GM19193 (cell line): ENCODE results near the gene MTHFSD.

Experiments used
- POLR2A ChIP-seq: IDR thresholded peaks from 4 replicates; pipeline ENCODE4 v1.6.1; 2011; ENCODE audit not compliant: insufficient read depth, insufficient read length; ENCODE audit errors: extremely low read depth

MTHFSD gene

DNA sequence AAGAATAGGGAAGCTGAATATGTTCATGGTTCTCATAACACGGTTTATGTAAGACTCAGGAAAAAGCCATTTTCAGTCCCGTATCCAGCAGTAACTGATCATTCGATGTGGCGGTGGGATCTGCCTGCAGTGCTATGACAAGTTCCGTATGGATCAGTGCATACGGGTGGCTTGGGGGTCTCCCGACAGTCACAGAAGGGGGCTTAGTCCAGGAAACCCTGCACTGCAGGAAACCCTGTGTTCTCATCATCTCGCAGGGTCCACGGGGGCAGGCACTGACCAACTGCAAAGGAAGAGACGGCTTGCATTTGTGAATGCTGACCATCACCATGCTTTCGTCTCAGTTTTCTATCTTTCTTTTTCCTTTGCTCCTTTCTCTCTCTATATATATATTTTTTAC, 7.7 kb downstream of the MTHFSD start:
- TF ChIP-seq POLR2A, result no peak

DNA sequence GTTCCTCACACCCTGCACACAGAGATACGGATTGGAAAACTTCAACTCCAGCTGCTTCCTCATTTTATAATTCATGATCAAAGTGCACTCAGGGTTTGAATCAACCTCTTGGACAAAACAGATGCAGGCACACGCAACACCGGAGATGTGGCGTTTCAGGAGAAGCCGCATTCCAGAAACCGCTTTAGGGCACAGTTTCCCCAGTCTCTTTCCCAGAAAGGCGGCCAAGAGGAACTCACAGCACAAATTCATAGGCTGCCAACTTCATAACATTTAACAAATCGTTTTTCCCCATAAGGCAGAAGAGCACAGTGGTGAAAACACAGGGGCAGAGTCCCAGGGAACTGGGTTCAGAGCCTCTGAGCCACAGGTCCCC, 8.4 kb downstream of the MTHFSD start:
- TF ChIP-seq POLR2A, result no peak

DNA sequence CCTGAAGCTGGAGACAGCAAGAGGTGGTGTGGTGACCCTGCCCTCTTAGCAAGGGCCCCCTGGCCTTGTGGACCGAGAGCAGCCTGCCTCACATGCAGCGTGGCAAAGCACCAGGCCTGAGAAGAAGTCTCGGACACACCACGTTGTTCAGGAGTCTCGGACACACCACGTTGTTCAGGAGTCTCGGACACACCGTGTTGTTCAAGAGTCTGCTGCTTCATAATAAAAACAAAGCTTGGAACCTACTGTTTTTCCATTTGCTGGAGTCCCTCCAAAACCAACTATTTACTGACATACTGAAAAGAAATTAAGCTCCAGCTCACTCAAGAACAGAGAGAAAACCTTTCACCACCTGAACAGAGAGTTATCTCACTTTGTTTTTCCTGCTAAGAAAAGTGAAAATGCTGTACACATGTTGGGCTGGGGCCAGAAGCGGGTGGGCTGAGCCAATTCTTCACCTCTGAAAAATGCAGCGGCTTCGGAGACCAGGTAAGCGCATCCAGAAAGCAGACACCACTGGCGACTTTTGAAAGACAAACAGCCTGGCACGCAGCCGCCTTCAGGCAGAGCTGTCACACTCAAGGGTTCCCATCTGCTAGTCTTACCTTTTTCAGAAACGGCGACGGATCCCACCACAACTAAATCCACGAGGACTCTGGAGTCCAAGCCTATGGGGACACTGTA, 8.9 kb downstream of the MTHFSD start:
- no peak for TF ChIP-seq POLR2A

DNA sequence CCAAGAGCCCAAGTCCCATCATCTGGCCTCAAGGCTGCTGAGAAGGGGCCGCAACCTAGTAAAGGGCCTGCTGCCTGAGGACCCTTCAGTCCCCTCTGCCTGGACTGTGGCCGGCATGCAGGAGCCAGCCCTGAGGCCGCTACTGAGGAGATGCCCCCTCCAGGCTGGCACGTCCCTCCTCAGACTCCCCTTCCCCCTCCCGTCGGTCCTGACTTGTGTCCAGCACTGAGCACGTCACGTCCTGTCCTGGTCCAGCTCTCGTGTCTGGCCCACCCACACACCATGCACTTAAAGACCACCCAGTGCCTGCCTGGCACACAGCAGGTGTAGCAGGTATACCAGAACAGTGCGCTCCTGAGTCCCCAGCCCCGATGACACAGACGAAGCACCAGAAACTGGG, 9.6 kb downstream of the MTHFSD start:
- TF ChIP-seq POLR2A, result no peak

DNA sequence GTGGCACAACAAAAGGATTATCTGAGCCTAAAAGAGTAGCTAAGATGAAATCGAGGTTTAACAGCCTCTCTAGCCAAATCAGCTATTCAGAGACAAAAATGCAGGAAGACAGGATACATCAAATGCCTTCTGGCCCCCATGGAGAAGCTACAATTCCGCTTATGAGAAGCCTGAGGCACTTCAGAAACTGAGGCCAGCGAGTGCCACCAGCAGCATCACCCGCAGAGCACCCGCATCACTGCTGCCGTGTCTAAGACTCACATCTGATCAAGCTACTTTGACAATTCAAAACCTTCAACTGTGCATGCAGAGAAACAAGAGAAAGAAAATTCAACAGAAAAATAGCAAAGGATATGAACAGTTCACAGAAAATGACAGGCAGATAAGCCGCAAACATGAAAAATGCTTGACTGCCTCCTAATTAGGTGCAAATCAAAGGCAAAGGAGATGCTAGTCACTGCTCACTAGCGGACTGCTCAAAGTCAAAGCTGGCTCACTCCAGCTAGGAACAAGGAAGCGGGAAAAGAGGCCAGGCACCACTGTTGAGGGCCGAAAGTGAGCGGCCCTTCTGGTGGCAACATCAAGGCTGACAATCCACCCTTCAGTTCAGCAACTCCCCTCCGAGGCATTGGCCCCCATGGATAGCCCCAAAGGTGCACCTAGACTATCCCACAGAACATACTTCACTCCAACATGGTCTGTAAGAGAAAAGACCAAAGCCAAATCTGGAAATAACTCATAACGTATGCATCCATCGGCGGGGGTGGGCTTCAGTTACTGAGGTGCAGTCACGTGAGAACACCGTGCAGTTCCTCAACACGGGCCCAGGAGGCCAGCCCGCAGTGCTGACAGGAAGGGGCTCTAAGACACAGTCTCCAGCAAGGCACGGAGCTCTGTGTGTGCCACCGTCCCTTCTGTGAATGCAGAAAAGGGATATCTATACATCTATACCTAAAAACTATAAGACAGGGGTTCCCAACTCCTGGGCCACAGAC, 12.0 kb downstream of the MTHFSD start:
- TF ChIP-seq POLR2A, result no peak

DNA sequence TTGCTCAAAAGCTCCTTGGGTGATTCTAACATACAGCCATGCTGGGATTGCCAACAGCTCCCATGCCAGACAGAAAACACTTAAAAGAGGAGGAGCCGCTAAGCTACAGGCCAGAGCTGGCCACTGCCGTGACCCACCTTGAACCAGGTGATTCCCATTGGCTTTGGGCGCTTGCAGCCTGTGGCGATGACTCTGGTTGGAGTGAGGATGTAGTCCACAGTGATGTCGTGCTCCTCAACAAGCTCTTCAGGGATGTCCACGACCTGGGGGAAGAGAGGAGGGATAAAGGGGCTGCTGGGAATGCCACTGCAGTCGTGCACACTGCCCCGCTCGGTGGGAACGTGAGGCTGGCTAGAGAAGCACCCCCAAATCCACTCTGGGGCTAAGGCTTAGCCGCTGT, 13.5 kb downstream of the MTHFSD start:
- TF ChIP-seq POLR2A, result no peak

DNA sequence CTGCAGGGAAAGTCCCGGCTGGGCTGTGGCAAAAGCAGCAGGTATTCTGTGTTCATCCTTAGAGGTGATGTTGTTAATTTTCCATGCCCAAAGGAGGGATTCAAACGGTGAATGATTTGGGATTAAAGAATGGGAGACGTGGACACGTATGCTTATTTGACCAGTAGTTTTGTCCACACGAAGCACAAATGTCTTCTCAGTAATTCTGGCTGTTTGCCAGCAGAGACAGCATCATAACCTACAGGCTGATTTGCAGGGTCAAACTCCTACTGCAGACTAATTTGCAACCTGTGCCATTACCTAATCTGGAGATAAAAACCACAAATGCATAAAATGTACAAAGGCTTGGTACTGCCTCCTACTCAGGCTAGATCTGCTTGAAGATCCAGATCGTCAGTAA, 14.1 kb downstream of the MTHFSD start:
- no peak for TF ChIP-seq POLR2A

DNA sequence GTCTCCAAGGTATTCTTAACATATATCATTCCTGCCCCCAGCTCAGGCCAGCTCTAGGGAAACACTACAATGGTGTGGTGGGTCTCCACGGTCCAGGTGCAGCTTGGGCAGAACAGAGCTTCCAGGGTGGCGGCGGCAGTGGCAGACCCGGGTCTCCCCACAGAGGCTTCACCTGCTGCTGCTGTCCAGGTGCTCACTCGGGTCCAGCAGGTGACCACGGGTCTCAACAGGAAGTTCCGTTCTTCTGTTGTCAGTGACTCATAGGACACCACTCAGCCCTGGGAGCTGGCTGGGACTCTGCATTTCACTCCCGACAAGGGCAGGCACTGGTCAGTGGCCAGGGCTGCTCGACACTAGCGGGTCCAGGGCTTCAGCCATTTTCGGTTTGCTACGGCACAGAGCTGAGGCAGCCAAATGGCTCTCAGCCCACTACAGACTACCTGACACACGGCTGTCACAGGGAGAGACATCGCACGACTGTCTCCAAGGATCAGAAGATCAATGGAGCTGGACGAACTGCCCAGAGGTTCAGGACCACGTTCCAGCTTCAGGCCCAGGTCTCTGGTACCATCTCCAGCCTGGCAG, 16.7 kb downstream of the MTHFSD start:
- TF ChIP-seq POLR2A, result no peak

DNA sequence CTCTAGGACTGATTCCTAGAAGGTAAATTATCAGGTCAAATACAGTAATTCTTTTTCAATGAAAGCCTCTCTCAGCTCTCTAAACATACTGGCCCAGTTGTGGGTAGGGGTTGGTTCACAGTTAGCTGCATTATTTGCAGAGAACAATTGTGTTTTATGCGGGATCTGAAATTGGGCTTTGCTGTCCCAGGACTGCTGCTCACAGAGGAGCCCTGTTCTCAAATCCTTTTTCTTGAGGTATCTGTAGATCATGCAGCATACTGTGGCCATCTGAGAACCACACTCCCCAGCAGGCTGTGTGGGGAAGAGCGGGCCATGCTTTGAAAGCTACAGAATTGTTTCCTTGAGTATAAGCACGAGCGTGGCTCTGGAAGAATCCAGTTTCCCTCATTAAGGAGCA, 17.5 kb downstream of the MTHFSD start:
- TF ChIP-seq POLR2A, result no peak

DNA sequence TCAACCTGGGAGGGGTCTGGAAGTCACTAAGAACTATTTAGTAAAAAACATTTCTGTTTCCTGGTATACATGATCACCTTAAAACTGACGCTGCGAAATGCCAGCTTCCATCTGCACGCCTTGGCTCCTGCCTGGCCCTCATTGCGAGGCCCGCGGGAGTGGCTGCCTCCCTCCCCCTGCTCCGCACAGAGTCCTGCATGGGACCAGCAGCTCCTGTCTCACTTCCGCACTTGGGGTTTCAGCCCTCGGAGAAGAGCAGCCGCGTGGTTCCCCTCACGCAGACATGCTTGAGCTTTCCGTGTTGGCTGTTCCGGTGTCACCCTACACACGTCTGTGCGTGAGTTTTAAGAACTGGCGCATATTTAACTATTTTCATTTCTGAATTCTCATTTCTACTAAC, 18.4 kb downstream of the MTHFSD start:
- TF ChIP-seq POLR2A, result no peak

DNA sequence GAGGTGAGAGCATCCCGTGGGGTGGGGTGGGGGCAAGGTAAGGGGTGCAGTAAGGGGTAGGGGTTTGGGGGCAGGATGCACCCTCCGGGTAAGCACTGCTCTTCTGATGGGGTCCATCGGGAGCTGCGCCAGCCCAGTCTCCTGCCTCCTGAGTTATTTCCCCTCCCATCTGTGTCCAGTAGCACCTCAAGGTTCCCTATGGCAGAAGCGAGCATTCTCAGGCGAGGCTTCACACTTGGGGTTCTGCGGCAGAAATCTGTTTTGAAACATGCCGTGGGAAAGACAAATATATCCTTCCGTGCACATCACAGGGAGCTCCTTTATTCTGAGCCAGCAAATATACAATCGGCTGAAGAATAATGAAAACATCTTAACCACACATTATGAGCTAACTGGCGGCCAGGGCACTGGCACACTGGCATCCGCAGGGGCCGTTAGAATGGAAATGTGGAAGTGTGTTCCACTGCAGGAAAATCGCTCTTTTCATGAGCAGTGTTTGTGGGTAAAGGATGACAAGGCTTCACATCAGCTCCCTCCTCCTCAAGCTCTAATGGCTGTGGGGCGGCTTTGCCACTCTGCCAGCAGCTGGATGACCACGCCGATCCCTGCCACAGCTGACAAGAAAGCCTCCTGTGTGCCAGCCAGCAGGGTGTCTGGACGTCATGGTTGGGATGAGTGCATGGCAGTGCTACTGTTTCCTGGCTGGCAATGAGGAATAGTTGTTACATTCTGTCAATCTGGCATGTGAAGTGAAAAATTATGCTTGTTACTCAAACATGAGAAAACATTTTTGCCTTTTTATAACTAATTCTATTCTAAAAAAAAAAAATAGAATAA, 20.0 kb downstream of the MTHFSD start:
- TF ChIP-seq POLR2A, result no peak

DNA sequence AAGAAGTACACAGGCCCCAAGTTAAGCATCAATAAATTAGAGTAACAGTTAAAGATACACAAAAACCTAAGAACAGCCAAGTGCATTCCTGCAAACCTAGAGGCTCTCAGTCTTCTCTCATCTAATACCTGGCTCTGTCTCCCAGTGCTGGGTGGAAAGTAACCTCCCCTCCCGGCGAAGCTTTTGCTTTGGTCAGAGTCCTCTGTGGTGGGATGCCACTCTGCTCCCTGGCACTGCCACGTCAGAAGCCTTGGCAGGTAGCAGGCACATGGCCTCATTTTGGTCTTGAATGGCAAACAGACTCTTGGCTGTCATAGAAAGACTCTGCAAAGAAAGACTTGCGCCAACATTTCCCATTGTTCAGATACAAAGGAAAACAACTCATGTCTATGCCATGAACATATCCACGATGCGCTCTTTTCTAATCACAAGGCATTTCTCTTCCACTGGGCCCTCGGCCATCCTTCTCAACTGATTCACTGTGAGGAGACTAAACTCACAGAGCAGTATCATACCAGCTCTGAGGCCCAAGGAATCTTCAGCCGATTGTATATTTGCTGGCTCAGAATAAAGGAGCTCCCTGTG, 21.2 kb downstream of the MTHFSD start:
- TF ChIP-seq POLR2A, result no peak

DNA sequence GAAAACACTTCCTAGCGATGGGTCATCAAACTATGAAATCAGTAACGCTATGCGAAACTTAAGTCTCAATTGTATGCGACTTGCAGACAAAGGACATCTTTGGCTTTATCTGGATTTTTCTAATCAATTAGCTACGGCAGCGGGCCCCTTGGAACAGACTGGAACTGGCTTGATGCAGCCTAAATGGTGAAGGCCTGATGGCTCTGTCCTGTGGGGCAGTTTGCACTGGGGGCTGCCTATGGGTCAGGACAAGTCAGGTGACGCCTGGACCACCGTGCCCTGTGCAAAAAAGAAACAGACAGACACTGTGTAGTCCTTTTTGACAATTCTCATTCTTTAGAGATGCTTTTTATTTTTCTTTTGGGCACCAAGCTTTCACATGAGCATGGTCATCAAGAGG, 22.0 kb downstream of the MTHFSD start:
- no peak for TF ChIP-seq POLR2A

DNA sequence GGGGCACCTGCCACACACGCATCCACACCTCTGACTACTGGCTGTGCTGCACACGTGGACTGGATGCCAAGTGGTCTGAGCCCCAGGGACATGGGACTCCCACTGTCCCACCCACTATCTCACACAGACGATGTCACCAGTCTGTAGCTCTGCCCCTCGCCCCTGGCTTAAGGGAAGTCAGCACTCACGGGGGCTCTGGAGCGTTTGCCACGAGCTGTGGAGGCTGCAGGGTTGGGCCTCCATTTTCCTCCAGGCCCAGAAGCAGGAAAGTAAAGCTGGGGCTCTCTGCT, 22.6 kb downstream of the MTHFSD start:
- TF ChIP-seq POLR2A, result no peak
